Esophagus squamous epithelium (tissue), 4 donors: ENCODE measurements around the gene STX10.
"Not testable (repeated sequence)": the region's sequence is repeated elsewhere in the genome, so short reads cannot be mapped to it uniquely, and the experiment has no call there.

Source experiments
- CTCF ChIP-seq, 6 experiments: fragments of 450-650 bp in 4 of 6; fragments of 200-600 bp in 2 of 6; sonication (generic) in 2 of 6; IDR thresholded peaks; one replicate each; pipeline ENCODE4 v1.5.1; 2016 to 2019; ENCODE audit warnings: antibody characterized with exemption in 6 of 6, mild to moderate bottlenecking in 4 of 6, moderate library complexity in 4 of 6
- POLR2A ChIP-seq, 4 donors: fragments of 450-650 bp; IDR thresholded peaks; one replicate each; pipeline ENCODE4 v1.6.1; 2017; ENCODE audit warnings: antibody characterized with exemption in 4 of 4, mild to moderate bottlenecking in 4 of 4, moderate library complexity in 3 of 4

GRCh38 chr19:13149173-13149627, 975 bp downstream of the STX10 start:
- TF ChIP-seq CTCF, POLR2A (IDR thresholded peaks at IDR 0.05): not testable (repeated sequence)
